T-cell (primary cell): ENCODE results near the gene PRICKLE2. TPM values are rescaled to one million over a fixed set of nuclear protein-coding genes. Genes with fewer than 3 reads are reported as not detected.

Experiments used
- ATAC-seq, 4 experiments: fragments of 200-7000 bp in 3 of 4; fragments of 150-1000 bp in 1 of 4; cut with Tn5 transposase; replicated peaks in 1 of 4; 1 replicate in 3 of 4; 2 replicates in 1 of 4; pipeline ENCODE4 v1.10.0; 2021; ENCODE audit warnings: moderate library complexity in 3 of 4, mild to moderate bottlenecking in 2 of 4, moderate number of reproducible peaks in 1 of 4
- CTCF ChIA-PET, 2 donors: fragments of 300-600 bp; sonication (Branson Sonifier 250); formaldehyde crosslinking; loops; one replicate each; lab custom pipeline; 2022; ENCODE audit warnings: antibody characterized with exemption in 2 of 2; lab: Charles Lee
- POLR2A ChIA-PET, 2 donors: fragments of 300-600 bp; sonication (Branson Sonifier 250); formaldehyde crosslinking; loops; one replicate each; lab custom pipeline; 2022; ENCODE audit warnings: antibody characterized with exemption in 2 of 2; lab: Charles Lee
- DNase-seq, 35 experiments: peaks; one replicate each; pipeline versions ENCODE4 v3.0.0 to v3.0.0-alpha.2; 2013 to 2023
- H3K27ac ChIP-seq: one replicate; pipeline ENCODE4 v1.5.1; 2013; ENCODE audit warnings: low read length
- H3K27me3 ChIP-seq, 2 experiments: replicated peaks in 1 of 2; 1 replicate in 1 of 2; 2 replicates in 1 of 2; pipeline versions ENCODE4 v1.6.1 to v1.7.0; 2013; ENCODE audit warnings: low read length in 1 of 2, mixed read lengths in 1 of 2; ENCODE audit not compliant: control insufficient read depth in 2 of 2, insufficient read depth in 2 of 2; ENCODE audit errors: extremely low read depth in 1 of 2
- H3K36me3 ChIP-seq, 2 donors: 1 replicate in 1 of 2; 2 replicates in 1 of 2; pipeline versions ENCODE4 v1.6.1 to v1.7.0; 2013; ENCODE audit warnings: low read length in 1 of 2; ENCODE audit not compliant: control insufficient read depth in 2 of 2, insufficient read depth in 1 of 2; ENCODE audit errors: extremely low read depth in 1 of 2
- H3K4me1 ChIP-seq, 2 experiments: 1 replicate in 1 of 2; 2 replicates in 1 of 2; pipeline versions ENCODE4 v1.6.1 to v1.7.0; 2013; ENCODE audit warnings: low read length in 2 of 2, mixed read lengths in 1 of 2; ENCODE audit not compliant: insufficient read depth in 2 of 2, control insufficient read depth in 1 of 2; ENCODE audit errors: extremely low read depth in 1 of 2
- H3K4me3 ChIP-seq, 2 donors: 1 replicate in 1 of 2; 2 replicates in 1 of 2; pipeline versions ENCODE4 v1.5.1 to v1.7.0; 2013; ENCODE audit warnings: mild to moderate bottlenecking in 2 of 2, low read length in 1 of 2, moderate library complexity in 1 of 2; ENCODE audit not compliant: control insufficient read depth in 1 of 2; ENCODE audit errors: extremely low read depth in 1 of 2
- H3K9me3 ChIP-seq: 2 replicates; pipeline ENCODE4 v1.7.0; 2013
- H3K27ac Mint-ChIP-seq, 2 donors: one replicate each; pipeline ENCODE4 v1.8.0; 2020 to 2021; ENCODE audit warnings: mild to moderate bottlenecking in 2 of 2, mixed read lengths in 2 of 2
- H3K27me3 Mint-ChIP-seq, 2 donors: one replicate each; pipeline ENCODE4 v1.8.0; 2021 to 2022; ENCODE audit warnings: mixed read lengths in 2 of 2
- H3K36me3 Mint-ChIP-seq: one replicate; pipeline ENCODE4 v1.8.0; 2021; ENCODE audit warnings: mixed read lengths
- H3K4me1 Mint-ChIP-seq, 3 donors: one replicate each; pipeline ENCODE4 v1.8.0; 2020 to 2022; ENCODE audit warnings: mixed read lengths in 3 of 3, mild to moderate bottlenecking in 1 of 3
- H3K4me3 Mint-ChIP-seq, 3 donors: one replicate each; pipeline ENCODE4 v1.8.0; 2020 to 2022; ENCODE audit warnings: mild to moderate bottlenecking in 3 of 3, mixed read lengths in 3 of 3, moderate library complexity in 3 of 3
- H3K9me3 Mint-ChIP-seq, 3 donors: one replicate each; pipeline ENCODE4 v1.8.0; 2020 to 2022; ENCODE audit warnings: mixed read lengths in 3 of 3
- WGBS: methylation state at CpG from one replicate; pipeline ENCODE4 v1.1.5; 2013; ENCODE audit warnings: missing lambda C conversion rate; ENCODE audit not compliant: insufficient coverage; 5-methylcytosine and 5-hydroxymethylcytosine counted together
- total RNA-seq, 35 experiments: library from RNA in 6 of 35; stranded (reverse) in 6 of 35; fragments of 120-200 nt in 1 of 35; gene quantifications; one replicate each; pipeline versions ENCODE4 v1.2.1 to v1.2.4 and lab custom pipeline; 2013 to 2026

PRICKLE2 gene
- total RNA-seq, 5 donors from 2014 or later (not counting 1 experiment from before 2014, with no cell fraction given), result 0.06 to 0.13 (median 0.09) TPM; not detected in 2

GRCh38 chr3:64187065-64187959 is 38.0 kb downstream of the PRICKLE2 start:
- no peaks in the 10 kb centered on the region for H3K9me3 Mint-ChIP-seq

GRCh38 chr3:64186667-64187064 is 38.6 kb downstream of the PRICKLE2 start:
- Histone ChIP-seq H3K36me3 (no peaks in the 10 kb centered on the region), H3K4me1 (no peaks in the 10 kb centered on the region), H3K27ac (no peak overlapping the region), H3K4me3 (no peak overlapping the region), H3K27me3 (peaks cover 0 to 7% of the 10 kb centered on the region in 2 experiments), H3K9me3 (no peaks in the 10 kb centered on the region)
- DNase-seq, result no peak
- ATAC-seq, result no peak
- Mint-ChIP-seq H3K27ac (no peak overlapping the region), H3K4me1 (no peaks in the 10 kb centered on the region), H3K36me3 (no peaks in the 10 kb centered on the region), H3K9me3 (no peaks in the 10 kb centered on the region), H3K4me3 (no peak overlapping the region), H3K27me3 (peaks cover 3 to 5% of the 10 kb centered on the region in 2 donors)
- POLR2A ChIA-PET, result no interaction called here
- CTCF ChIA-PET, result no interaction called here
- WGBS, result no CpG with 5 or more reads among the region's 2 CpGs

More at GRCh38 chr3:64187065-64187959, 38.0 kb downstream of the PRICKLE2 start:
- no peaks in the 10 kb centered on the region for H3K9me3 ChIP-seq
- Mint-ChIP-seq H3K27me3 (peaks cover 0 to 2% of the 10 kb centered on the region in 2 donors), H3K36me3 (no peaks in the 10 kb centered on the region), H3K27ac (no peak overlapping the region), H3K4me1 (no peaks in the 10 kb centered on the region), H3K4me3 (no peak overlapping the region)
- DNase-seq (no peak), ATAC-seq (no peak)
- H3K4me1 ChIP-seq, result no peaks in the 10 kb centered on the region
- ChIA-PET CTCF (no interaction called here), POLR2A (no interaction called here)
- no peak overlapping the region for H3K4me3 ChIP-seq
- WGBS, result 74% methylated on average over 8 of the region's 9 CpGs
- H3K36me3 ChIP-seq, result no peaks in the 10 kb centered on the region
- H3K27me3 ChIP-seq, result peaks cover 0 to 6% of the 10 kb centered on the region in 2 experiments
- H3K27ac ChIP-seq, result no peak overlapping the region

GRCh38 chr3:64185436-64185835 is 39.8 kb downstream of the PRICKLE2 start:
- Mint-ChIP-seq H3K27me3 (peaks cover 11 to 14% of the 10 kb centered on the region in 2 donors), H3K27ac (no peak overlapping the region), H3K4me1 (no peaks in the 10 kb centered on the region), H3K4me3 (no peak overlapping the region), H3K9me3 (no peaks in the 10 kb centered on the region), H3K36me3 (no peaks in the 10 kb centered on the region)
- H3K27ac ChIP-seq, result no peak overlapping the region
- POLR2A ChIA-PET, result no interaction called here
- no peaks in the 10 kb centered on the region for H3K9me3 ChIP-seq
- no peak for DNase-seq
- H3K4me3 ChIP-seq, result no peak overlapping the region
- no peak for ATAC-seq
- CTCF ChIA-PET, result no interaction called here
- H3K36me3 ChIP-seq, result no peaks in the 10 kb centered on the region
- H3K27me3 ChIP-seq, result peaks cover 0 to 5% of the 10 kb centered on the region in 2 experiments
- no peaks in the 10 kb centered on the region for H3K4me1 ChIP-seq
- 25% methylated on average over 1 of the region's 2 CpGs for WGBS

- DNase-seq (no peak), ATAC-seq (no peak)
- no peaks in the 10 kb centered on the region for H3K9me3 Mint-ChIP-seq
- ChIA-PET CTCF (no interaction called here), POLR2A (no interaction called here)
- no peak overlapping the region for H3K27ac Mint-ChIP-seq
- Histone ChIP-seq H3K36me3 (no peaks in the 10 kb centered on the region), H3K27me3 (peaks cover 0 to 5% of the 10 kb centered on the region in 2 experiments), H3K27ac (no peak overlapping the region), H3K9me3 (no peaks in the 10 kb centered on the region), H3K4me3 (no peak overlapping the region), H3K4me1 (no peaks in the 10 kb centered on the region)
- H3K4me1 Mint-ChIP-seq, result no peaks in the 10 kb centered on the region
- H3K36me3 Mint-ChIP-seq, result no peaks in the 10 kb centered on the region
- peaks cover 11 to 14% of the 10 kb centered on the region in 2 donors for H3K27me3 Mint-ChIP-seq
- no peak overlapping the region for H3K4me3 Mint-ChIP-seq
- WGBS, result 80% methylated on average over 2 of the region's 3 CpGs
Measured at GRCh38 chr3:64184621-64185020, 40.6 kb downstream of the PRICKLE2 start.

GRCh38 chr3:64179860-64180259 is 45.4 kb downstream of the PRICKLE2 start:
- ChIA-PET CTCF (no interaction called here), POLR2A (no interaction called here)
- no peaks in the 10 kb centered on the region for H3K9me3 ChIP-seq
- H3K27ac ChIP-seq, result no peak overlapping the region
- no peak for DNase-seq
- ATAC-seq, result no peak
- H3K4me3 ChIP-seq, result no peak overlapping the region
- no peaks in the 10 kb centered on the region for H3K4me1 ChIP-seq
- no peaks in the 10 kb centered on the region for H3K36me3 Mint-ChIP-seq
- peaks cover 0 to 5% of the 10 kb centered on the region in 2 experiments for H3K27me3 ChIP-seq
- no peak overlapping the region for H3K4me3 Mint-ChIP-seq
- H3K27ac Mint-ChIP-seq, result no peak overlapping the region
- peaks cover 11 to 19% of the 10 kb centered on the region in 2 donors for H3K27me3 Mint-ChIP-seq
- H3K9me3 Mint-ChIP-seq, result no peaks in the 10 kb centered on the region
- no peaks in the 10 kb centered on the region for H3K4me1 Mint-ChIP-seq
- 100% methylated on average over 1 of the region's 1 CpG for WGBS
- H3K36me3 ChIP-seq, result no peaks in the 10 kb centered on the region

GRCh38 chr3:64179249-64179648 is 46.0 kb downstream of the PRICKLE2 start:
- Mint-ChIP-seq H3K27me3 (peaks cover 11 to 19% of the 10 kb centered on the region in 2 donors), H3K4me1 (no peaks in the 10 kb centered on the region), H3K9me3 (no peaks in the 10 kb centered on the region), H3K36me3 (no peaks in the 10 kb centered on the region), H3K4me3 (no peak overlapping the region), H3K27ac (no peak overlapping the region)
- H3K4me1 ChIP-seq, result no peaks in the 10 kb centered on the region
- H3K9me3 ChIP-seq, result no peaks in the 10 kb centered on the region
- ChIA-PET POLR2A (no interaction called here), CTCF (no interaction called here)
- no peaks in the 10 kb centered on the region for H3K36me3 ChIP-seq
- DNase-seq (no peak), ATAC-seq (no peak)
- peaks cover 0 to 5% of the 10 kb centered on the region in 2 experiments for H3K27me3 ChIP-seq
- no peak overlapping the region for H3K4me3 ChIP-seq
- WGBS, result 100% methylated on average over 2 of the region's 4 CpGs
- no peak overlapping the region for H3K27ac ChIP-seq
